ENCODE results near the gene ERBIN. TPM values are rescaled to one million over a fixed set of nuclear protein-coding genes. Genes with fewer than 3 reads are reported as not detected.

Gene ERBIN
- total and polyA plus RNA-seq, 2 of the 8 experiments (the other 6 are each of a cell fraction or from before 2014, with no cell fraction given), result 7.7 to 33.2 TPM

DNA sequence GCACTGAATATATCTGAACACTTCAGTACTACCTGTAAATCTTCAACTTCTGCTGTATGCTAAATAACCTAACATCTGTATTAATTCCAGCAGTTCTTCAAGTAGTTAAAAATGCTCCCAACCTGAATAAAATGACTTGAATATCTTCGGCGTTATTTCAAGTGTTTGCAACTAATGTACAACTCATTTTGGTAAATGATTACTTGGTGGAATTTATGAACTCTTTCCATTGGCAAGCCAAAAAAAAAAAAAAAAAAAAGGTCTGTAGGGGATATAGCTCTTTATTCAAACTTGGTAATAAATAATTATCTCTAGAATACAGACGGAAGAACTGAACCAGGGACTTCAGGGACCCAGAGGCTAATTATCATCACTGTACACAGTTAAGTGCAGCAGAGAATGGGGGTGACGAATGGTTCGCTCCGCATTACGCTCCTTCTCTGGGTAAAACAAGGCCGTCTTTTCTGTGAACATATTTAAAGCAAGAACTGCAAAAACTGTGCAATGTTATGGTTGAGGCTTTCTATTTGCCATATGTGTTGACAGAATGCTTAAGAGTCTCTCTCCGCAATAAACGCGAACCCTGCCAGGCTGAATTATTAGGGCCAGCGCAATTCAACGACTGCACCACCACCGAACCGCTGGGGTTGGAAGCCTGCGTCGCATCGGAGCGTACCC lies 1.9 kb upstream of the ERBIN start:
- Histone ChIP-seq H2BK12ac (ENCODE audit: low read depth, low read length) (peak overlapping the region; percentile 64), H3K27ac (ENCODE audit: low read depth, low read length) (peak overlapping the region; percentile 60), H2BK120ac (replicated peaks; ENCODE audit: low read depth, low read length) (no peak overlapping the region), H2BK15ac (ENCODE audit: low read length) (no peak overlapping the region), H4K8ac (ENCODE audit: extremely low read depth, insufficient read depth, low read length) (peak overlapping the region; percentile 96; the same call in 1 of the 2 replicates), H3K9me3 (ENCODE audit: insufficient read depth in 2 of 2, low read depth in 1 of 2, low read length in 1 of 2) (no peaks in the 10 kb centered on the region), H4K91ac (replicated peaks; ENCODE audit: insufficient read length, low read length) (no peak overlapping the region), H2AK5ac (ENCODE audit: low read depth, low read length) (no peak overlapping the region), H3K4ac (replicated peaks; ENCODE audit: insufficient read length, low read depth, low read length) (peak overlapping the region; percentile 48), H2AFZ (ENCODE audit: low read length) (peak overlapping the region; percentile 95), H3K4me1 (replicated peaks in 1 of 4; ENCODE audit: control insufficient read depth in 3 of 4, insufficient read depth in 4 of 4, low read length in 3 of 4) (peaks cover 0 to 5% (median 1%) of the 10 kb centered on the region in 4 experiments; a peak in 2 of 7 replicates), H3K36me3 (ENCODE audit: control insufficient read depth in 2 of 4, insufficient read depth in 4 of 4, low read length in 3 of 4) (no peaks in the 10 kb centered on the region), H3K79me1 (ENCODE audit: low read depth, low read length) (no peaks in the 10 kb centered on the region), H3K14ac (ENCODE audit: insufficient read length) (no peak overlapping the region), H2BK5ac (ENCODE audit: low read depth, low read length) (peak overlapping the region; percentile 85), H3K23ac (ENCODE audit: insufficient read length) (no peak overlapping the region), H3K4me3 (ENCODE audit: extremely low read depth in 1 of 4, insufficient read depth in 2 of 4, low read depth in 3 of 4, low read length in 4 of 4) (peak overlapping the region; percentile 80 to 92 (median 86)), H2BK20ac (ENCODE audit: low read length) (no peak overlapping the region), H3K56ac (replicated peaks; ENCODE audit: insufficient read length, low read depth, low read length) (peak overlapping the region; percentile 52), H3K79me2 (ENCODE audit: control insufficient read depth in 1 of 2, insufficient read depth in 2 of 2, low read length in 2 of 2) (peaks cover 9 to 33% of the 10 kb centered on the region in 2 experiments; a peak in 3 of 4 replicates), H3K27me3 (replicated peaks in 1 of 4; ENCODE audit: control insufficient read depth in 3 of 4, extremely low read depth in 1 of 4, insufficient read depth in 3 of 4, low read length in 3 of 4) (peaks cover 0 to 6% (median 1%) of the 10 kb centered on the region in 4 experiments; a peak in 4 of 7 replicates), H4K20me1 (replicated peaks in 1 of 2; ENCODE audit: control insufficient read depth in 1 of 2, insufficient read depth in 2 of 2, low read length in 2 of 2) (no peaks in the 10 kb centered on the region), H3K18ac (ENCODE audit: extremely low read depth, low read length) (0 out of 2 replicates have a peak overlapping the region, but pooled peaks have one; percentile 80), H3K9ac (replicated peaks in 1 of 4; ENCODE audit: extremely low read depth in 1 of 4, low read depth in 3 of 4, low read length in 3 of 4) (peak overlapping the region; percentile 86 to 93 (median 90)), H3K4me2 (ENCODE audit: insufficient read depth in 1 of 2, low read depth in 2 of 2, low read length in 2 of 2) (peak overlapping the region; percentile 83 to 97), H4K5ac (ENCODE audit: insufficient read length, low read depth, low read length) (peak overlapping the region; percentile 75), H3K23me2 (ENCODE audit: low read depth, low read length) (peaks cover 5% of the 10 kb centered on the region; the same call in 1 of the 2 replicates)
- TF ChIP-seq PHF8 (conservative IDR thresholded peaks at IDR 0.05; ENCODE audit: low read depth, low read length), result no peak
- TF ChIP-seq TAF1 (IDR thresholded peaks at IDR 0.05; ENCODE audit: low read depth, low read length), result no peak
- peak; percentile 10 for TF ChIP-seq ASH2L (IDR thresholded peaks at IDR 0.05; ENCODE audit: low read length)
- no peak for TF ChIP-seq EP300 (IDR thresholded peaks at IDR 0.05; ENCODE audit: borderline replicate concordance in 1 of 2, low read depth in 2 of 2, low read length in 2 of 2)
- TF ChIP-seq SRF (IDR thresholded peaks at IDR 0.05; ENCODE audit: low read depth, low read length), result no peak
- TF ChIP-seq KDM1A (IDR thresholded peaks at IDR 0.05; ENCODE audit: borderline replicate concordance, low read length), result no peak
- POLR2A ChIA-PET (ENCODE audit: partially characterized antibody), result interaction anchor here (0.6 to 1.6 kb wide), 6 partner anchors 10 to 220 kb away, joined by 3 to 6 read pairs (median 3); partner anchors contain the start of genes NLN, SGTB and SREK1
- no peak for DNase-seq (ENCODE audit: low read depth in 1 of 2, low spot score in 2 of 2)
- WGBS, 2 experiments (ENCODE audit: extremely low coverage in 1 of 2, insufficient coverage in 1 of 2, insufficient read length in 1 of 2, insufficient replicate concordance in 2 of 2, low coverage in 1 of 2, low lambda C conversion rate in 2 of 2, missing lambda C conversion rate in 1 of 2), result 9% methylated on average over 19 of the region's 19 CpGs; no CpG with 5 or more reads in 1 of the 2 experiments
- FAIRE-seq, result no peak
- CTCF ChIA-PET (ENCODE audit: partially characterized antibody), result no interaction called here
